ENCODE data around the gene AZI2. TPM values are rescaled to one million over a fixed set of nuclear protein-coding genes. Genes with fewer than 3 reads are reported as not detected.

The AZI2 gene
- total and polyA plus RNA-seq, 9 of the 15 experiments (the other 6 are each of a cell fraction or from before 2014, with no cell fraction given): 28.5 to 96.3 (median 70.2) TPM

- TF ChIP-seq HBP1 (CRISPR knock-in tag; IDR thresholded peaks at IDR 0.05) (0 out of 2 replicates have a peak, but pooled peaks have one; percentile 63), MTA3 (IDR thresholded peaks at IDR 0.05; ENCODE audit: borderline replicate concordance) (0 out of 2 replicates have a peak, but pooled peaks have one; percentile 11), PKNOX1 (IDR thresholded peaks at IDR 0.05) (peak; percentile 83), SIN3A (IDR thresholded peaks at IDR 0.05; ENCODE audit: borderline replicate concordance in 2 of 2, control insufficient read depth in 1 of 2, low read depth in 2 of 2, low read length in 2 of 2) (peak in 1 of 2 experiments; percentile 20; a peak in 2 of 4 replicates), MLLT1 (IDR thresholded peaks at IDR 0.05) (0 out of 4 replicates have a peak, but pooled peaks of 1 of the 2 experiments have one; percentile 14), ZNF696 (CRISPR knock-in tag; conservative IDR thresholded peaks at IDR 0.05) (no peak), LARP7 (IDR thresholded peaks at IDR 0.05) (0 out of 2 replicates have a peak, but pooled peaks have one; percentile 12), GABPB2 (CRISPR knock-in tag; conservative IDR thresholded peaks at IDR 0.05) (no peak), HMBOX1 (IDR thresholded peaks at IDR 0.05) (no peak), ZNF23 (CRISPR knock-in tag; IDR thresholded peaks at IDR 0.05) (no peak), TCF7 (IDR thresholded peaks at IDR 0.05; ENCODE audit: borderline replicate concordance) (no peak)
Measured at GRCh38 chr3:28348265-28348628, 377 bp downstream of the AZI2 start (continued).

All from K562 (cell line).